ENCODE measurements around the gene MAP3K5. TPM values are rescaled to one million over a fixed set of nuclear protein-coding genes. Genes with fewer than 3 reads are reported as not detected.

Gene MAP3K5
- total RNA-seq, 2 donors from 2014 or later: 6.7 to 11.9 TPM

DNA sequence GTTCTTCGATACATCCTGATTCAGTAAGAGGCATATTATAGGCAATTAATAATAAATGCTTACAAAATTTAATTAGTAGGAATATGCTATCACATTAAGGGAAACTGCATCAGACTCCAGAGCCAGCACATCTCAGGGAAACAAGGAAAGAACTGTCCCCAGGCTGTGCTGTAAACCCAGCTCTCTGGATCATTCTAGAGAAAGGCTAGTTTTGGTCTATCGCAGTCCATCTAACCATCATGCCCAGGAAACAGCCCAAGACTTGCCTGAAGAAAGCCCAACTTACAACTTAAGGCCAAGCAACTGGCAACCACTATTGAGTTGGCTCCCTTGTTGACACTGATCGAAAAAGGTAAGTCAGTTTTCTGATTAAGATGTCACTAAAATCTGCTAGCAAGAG lies 11.3 kb downstream of the MAP3K5 start:
- no peak for TF ChIP-seq CTCF (IDR thresholded peaks at IDR 0.05)
- H3K4me1 ChIP-seq: peaks cover 0 to 20% of the 10 kb centered on the region in 2 donors
- H3K27ac ChIP-seq: no peak overlapping the region

DNA sequence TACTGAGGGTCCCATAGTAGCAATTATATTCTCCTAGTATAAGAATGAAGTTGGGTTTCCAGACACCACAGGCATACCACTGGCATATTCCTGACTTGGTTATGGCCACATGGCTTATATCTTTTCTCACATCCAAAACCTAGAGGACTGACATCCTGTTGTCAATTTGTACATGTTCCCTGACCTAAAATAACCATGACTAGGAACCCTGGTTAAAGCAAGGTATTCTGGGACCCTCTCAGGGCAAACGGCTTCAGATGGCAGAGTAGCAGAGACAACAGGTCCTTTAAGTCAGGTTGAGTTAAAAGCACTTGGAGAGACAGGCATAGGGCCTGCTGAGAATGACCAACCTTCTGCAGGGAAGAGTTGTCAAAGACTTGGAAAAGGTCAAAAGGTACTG lies 12.6 kb downstream of the MAP3K5 start:
- Histone ChIP-seq H3K4me1 (peaks cover 0 to 10% of the 10 kb centered on the region in 2 donors), H3K36me3 (no peaks in the 10 kb centered on the region), H3K27me3 (no peaks in the 10 kb centered on the region), H3K9me3 (no peaks in the 10 kb centered on the region), H3K27ac (no peak overlapping the region), H3K4me3 (no peak overlapping the region)
- DNase-seq (ENCODE audit: low spot score): no peak
- no peak for TF ChIP-seq CTCF (IDR thresholded peaks at IDR 0.05)

More for the DNA sequence above, 11.3 kb downstream of the MAP3K5 start:
- no peaks in the 10 kb centered on the region for H3K27me3 ChIP-seq
- no peak for DNase-seq (ENCODE audit: low spot score)
- no peaks in the 10 kb centered on the region for H3K9me3 ChIP-seq
- no peaks in the 10 kb centered on the region for H3K36me3 ChIP-seq
- no peak overlapping the region for H3K4me3 ChIP-seq

GRCh38 chr6:136777651-136778050 lies 14.6 kb downstream of the MAP3K5 start:
- no peaks in the 10 kb centered on the region for H3K27me3 ChIP-seq
- H3K36me3 ChIP-seq: no peaks in the 10 kb centered on the region
- no peak for DNase-seq (ENCODE audit: low spot score)
- H3K9me3 ChIP-seq: no peaks in the 10 kb centered on the region
- TF ChIP-seq CTCF (IDR thresholded peaks at IDR 0.05): no peak
- no peak overlapping the region for H3K4me3 ChIP-seq
- H3K4me1 ChIP-seq: peaks cover 0 to 5% of the 10 kb centered on the region in 2 donors
- H3K27ac ChIP-seq: no peak overlapping the region

DNA sequence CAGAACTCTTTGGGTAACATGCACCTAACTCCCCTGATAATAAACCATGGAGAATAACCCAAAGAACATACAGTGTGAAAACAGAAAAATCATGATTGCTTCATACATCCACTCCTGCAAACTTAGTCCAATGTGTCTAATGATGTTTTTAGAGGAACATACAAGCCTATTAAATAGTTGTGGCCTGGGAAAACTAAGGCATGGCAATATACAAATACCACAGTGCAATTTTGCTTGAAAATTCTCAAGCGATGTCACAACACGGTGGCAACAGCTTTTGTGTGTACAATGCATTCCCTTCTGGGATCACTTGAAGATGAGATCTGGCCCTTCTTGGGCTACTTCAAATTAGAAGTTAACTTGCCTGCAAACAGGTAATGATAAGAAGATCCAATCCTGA lies 16.7 kb downstream of the MAP3K5 start:
- DNase-seq (ENCODE audit: low spot score): no peak
- H3K9me3 ChIP-seq: no peaks in the 10 kb centered on the region
- H3K4me3 ChIP-seq: no peak overlapping the region
- peaks cover 0 to 5% of the 10 kb centered on the region in 2 donors for H3K4me1 ChIP-seq
- H3K27me3 ChIP-seq: no peaks in the 10 kb centered on the region
- H3K36me3 ChIP-seq: no peaks in the 10 kb centered on the region
- no peak for TF ChIP-seq CTCF (IDR thresholded peaks at IDR 0.05)
- no peak overlapping the region for H3K27ac ChIP-seq

DNA sequence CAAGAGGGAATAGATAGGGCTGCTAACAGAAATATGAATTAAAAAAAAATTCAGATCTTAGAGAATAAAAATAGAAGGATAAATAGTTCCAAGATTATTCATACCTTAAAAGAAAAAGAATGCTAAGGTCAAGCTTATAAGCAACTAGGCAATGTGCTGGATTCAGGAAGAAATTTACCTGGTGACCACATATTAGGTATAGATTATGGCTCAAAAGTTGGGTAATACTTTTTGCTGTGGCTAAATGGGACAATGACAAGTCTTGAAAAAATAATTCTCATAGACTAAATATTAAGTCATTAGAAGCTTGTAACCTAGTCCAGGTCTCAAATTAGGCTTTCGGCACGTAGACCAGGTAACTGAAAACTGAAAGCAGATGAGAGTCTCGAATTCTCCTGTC lies 17.2 kb downstream of the MAP3K5 start:
- no peaks in the 10 kb centered on the region for H3K36me3 ChIP-seq
- TF ChIP-seq CTCF (IDR thresholded peaks at IDR 0.05): no peak
- no peak for DNase-seq (ENCODE audit: low spot score)

More for the DNA sequence above, 17.2 kb downstream of the MAP3K5 start:
- Histone ChIP-seq H3K9me3 (no peaks in the 10 kb centered on the region), H3K4me1 (peaks cover 0 to 5% of the 10 kb centered on the region in 2 donors), H3K27ac (no peak overlapping the region), H3K27me3 (no peaks in the 10 kb centered on the region), H3K4me3 (no peak overlapping the region)
